Measurements from ENCODE around the gene MAPK8. TPM values are rescaled to one million over a fixed set of nuclear protein-coding genes. Genes with fewer than 3 reads are reported as not detected.

The MAPK8 gene
- total and polyA plus RNA-seq, 4 donors, result 9.1 to 142 (median 24.2) TPM

DNA sequence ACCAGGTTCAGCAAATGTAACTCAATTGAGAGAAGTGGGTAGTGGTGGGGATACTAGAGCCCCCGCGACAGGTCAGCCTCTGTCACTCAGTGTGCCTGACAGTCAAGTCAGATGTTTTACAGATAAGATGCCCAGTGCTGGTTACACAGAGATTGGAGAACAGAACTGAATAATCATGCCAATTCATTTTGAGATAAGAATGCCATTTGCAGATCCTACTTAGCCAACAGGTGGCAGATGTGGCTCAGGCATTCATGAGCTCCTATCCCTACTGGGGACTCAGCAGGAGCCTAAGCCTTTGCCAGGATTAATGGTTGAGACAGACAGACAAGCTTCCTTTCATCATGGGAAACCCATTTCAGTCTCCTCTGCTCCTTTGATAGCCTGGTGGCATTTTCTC lies 137.8 kb downstream of the MAPK8 start:
- Histone ChIP-seq H3K9me3 (ENCODE audit: control insufficient read depth in 4 of 4, insufficient read depth in 3 of 4, low read length in 3 of 4) (no peaks in the 10 kb centered on the region), H3K9ac (ENCODE audit: insufficient read depth in 1 of 2, low read length in 2 of 2) (no peak overlapping the region), H3K4me3 (no peak overlapping the region), H3K36me3 (ENCODE audit: control insufficient read depth in 4 of 4, insufficient read depth in 4 of 4, low read length in 4 of 4) (no peaks in the 10 kb centered on the region), H3K27me3 (ENCODE audit: control insufficient read depth in 3 of 3, insufficient read depth in 3 of 3, low read length in 2 of 3) (no peaks in the 10 kb centered on the region), H3K27ac (ENCODE audit: low read depth in 1 of 2, low read length in 1 of 2) (no peak overlapping the region), H3K4me1 (ENCODE audit: control insufficient read depth in 5 of 5, insufficient read depth in 5 of 5, low read length in 5 of 5) (peaks cover 0 to 6% (median 2%) of the 10 kb centered on the region in 5 donors)
- ATAC-seq (ENCODE audit: insufficient read depth, low FRiP score) (no peak), DNase-seq (peak in 2 of 3 donors; percentile 30 to 57)
- TF ChIP-seq, protein P1, sequence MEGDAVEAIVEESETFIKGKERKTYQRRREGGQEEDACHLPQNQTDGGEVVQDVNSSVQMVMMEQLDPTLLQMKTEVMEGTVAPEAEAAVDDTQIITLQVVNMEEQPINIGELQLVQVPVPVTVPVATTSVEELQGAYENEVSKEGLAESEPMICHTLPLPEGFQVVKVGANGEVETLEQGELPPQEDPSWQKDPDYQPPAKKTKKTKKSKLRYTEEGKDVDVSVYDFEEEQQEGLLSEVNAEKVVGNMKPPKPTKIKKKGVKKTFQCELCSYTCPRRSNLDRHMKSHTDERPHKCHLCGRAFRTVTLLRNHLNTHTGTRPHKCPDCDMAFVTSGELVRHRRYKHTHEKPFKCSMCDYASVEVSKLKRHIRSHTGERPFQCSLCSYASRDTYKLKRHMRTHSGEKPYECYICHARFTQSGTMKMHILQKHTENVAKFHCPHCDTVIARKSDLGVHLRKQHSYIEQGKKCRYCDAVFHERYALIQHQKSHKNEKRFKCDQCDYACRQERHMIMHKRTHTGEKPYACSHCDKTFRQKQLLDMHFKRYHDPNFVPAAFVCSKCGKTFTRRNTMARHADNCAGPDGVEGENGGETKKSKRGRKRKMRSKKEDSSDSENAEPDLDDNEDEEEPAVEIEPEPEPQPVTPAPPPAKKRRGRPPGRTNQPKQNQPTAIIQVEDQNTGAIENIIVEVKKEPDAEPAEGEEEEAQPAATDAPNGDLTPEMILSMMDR (IDR thresholded peaks at IDR 0.05; ENCODE audit: control extremely low read depth, extremely low read depth), result no peak
- 28 to 39% methylated on average over 2 of the region's 2 CpGs for WGBS, 2 donors

DNA sequence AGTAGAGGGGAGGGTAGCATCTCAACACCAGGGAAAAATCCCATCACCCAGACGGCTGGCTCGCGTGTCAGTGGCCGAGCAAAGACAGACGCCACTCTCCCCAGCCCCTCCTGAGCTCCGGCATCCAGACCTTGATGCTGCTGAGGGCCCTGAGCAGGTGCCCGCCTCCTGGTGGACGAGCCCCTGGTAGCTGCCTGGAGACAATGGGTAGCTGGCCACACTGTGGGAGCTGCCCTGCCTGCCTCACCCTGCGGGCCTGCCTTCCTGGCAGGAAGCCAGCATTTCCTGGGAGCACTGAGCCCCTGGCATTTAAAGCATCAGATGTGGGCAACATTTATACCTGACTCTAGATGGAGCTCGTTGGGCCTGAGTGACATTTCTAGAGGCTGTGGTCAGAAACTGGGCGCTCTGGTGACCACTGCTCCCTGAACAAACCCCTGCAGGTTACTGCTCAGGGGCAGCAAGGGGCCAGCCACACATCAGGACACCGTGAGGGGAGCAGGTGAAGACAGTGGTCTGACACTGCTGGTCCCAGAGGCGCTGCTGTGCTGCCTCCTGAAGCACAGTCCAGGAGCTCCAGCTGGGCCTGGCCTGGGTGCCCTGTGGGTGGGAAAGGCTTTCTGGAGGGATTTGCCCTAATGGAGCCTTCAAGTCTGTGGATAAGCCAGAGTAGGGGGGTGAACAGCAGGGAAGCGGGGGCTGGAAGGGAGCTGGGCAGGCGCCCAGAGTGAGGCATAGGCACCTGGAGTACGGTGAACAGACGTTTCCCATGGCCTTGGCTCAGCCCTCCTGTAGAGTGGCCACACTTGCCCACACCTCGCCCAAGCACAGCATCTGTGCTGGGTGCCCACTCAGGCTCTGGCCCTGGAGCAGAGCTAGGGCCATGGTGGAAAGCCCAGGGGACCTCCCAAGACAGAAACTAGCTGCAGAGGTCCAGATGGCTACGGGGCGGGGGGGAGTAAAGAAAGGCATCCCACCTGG lies 138.7 kb downstream of the MAPK8 start:
- TF ChIP-seq, protein P1 (IDR thresholded peaks at IDR 0.05; ENCODE audit: control extremely low read depth, extremely low read depth), result no peak
- no peaks in the 10 kb centered on the region for H3K9me3 ChIP-seq (ENCODE audit: control insufficient read depth in 4 of 4, insufficient read depth in 3 of 4, low read length in 3 of 4)
- 80 to 90% methylated on average over 20 of the region's 20 CpGs for WGBS, 2 donors
- no peak overlapping the region for H3K9ac ChIP-seq (ENCODE audit: insufficient read depth in 1 of 2, low read length in 2 of 2)
- H3K36me3 ChIP-seq (ENCODE audit: control insufficient read depth in 4 of 4, insufficient read depth in 4 of 4, low read length in 4 of 4), result no peaks in the 10 kb centered on the region
- H3K4me1 ChIP-seq (ENCODE audit: control insufficient read depth in 5 of 5, insufficient read depth in 5 of 5, low read length in 5 of 5), result no peaks in the 10 kb centered on the region
- DNase-seq (no peak), ATAC-seq (ENCODE audit: insufficient read depth, low FRiP score) (no peak)
- H3K27me3 ChIP-seq (ENCODE audit: control insufficient read depth in 3 of 3, insufficient read depth in 3 of 3, low read length in 2 of 3), result no peaks in the 10 kb centered on the region
- no peak overlapping the region for H3K27ac ChIP-seq (ENCODE audit: low read depth in 1 of 2, low read length in 1 of 2)
- H3K4me3 ChIP-seq, result no peak overlapping the region

DNA sequence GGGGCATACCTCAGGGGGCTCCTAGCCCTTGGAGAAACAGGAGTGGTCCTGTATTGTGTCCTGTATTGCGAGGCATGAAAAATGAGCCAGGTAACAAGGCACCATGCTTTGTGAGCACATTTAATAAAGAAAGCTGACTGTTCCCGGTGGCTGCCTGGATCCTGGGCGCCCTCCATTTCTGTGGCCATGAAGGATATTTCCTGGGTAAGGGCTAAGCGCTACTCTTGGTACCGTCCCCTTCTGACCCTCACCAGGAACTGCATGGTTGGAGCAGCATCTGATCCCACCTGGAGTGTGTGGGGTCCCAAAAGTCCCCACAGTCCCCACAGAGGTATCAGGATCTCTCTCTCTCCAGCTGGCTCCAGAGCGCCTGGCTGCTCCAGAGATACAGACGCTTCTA lies 139.5 kb downstream of the MAPK8 start:
- H3K4me3 ChIP-seq, result no peak overlapping the region
- no peak overlapping the region for H3K27ac ChIP-seq (ENCODE audit: low read depth in 1 of 2, low read length in 1 of 2)
- DNase-seq (no peak), ATAC-seq (ENCODE audit: insufficient read depth, low FRiP score) (no peak)
- no peaks in the 10 kb centered on the region for H3K9me3 ChIP-seq (ENCODE audit: control insufficient read depth in 4 of 4, insufficient read depth in 3 of 4, low read length in 3 of 4)
- TF ChIP-seq, protein P1 (IDR thresholded peaks at IDR 0.05; ENCODE audit: control extremely low read depth, extremely low read depth), result no peak
- H3K9ac ChIP-seq (ENCODE audit: insufficient read depth in 1 of 2, low read length in 2 of 2), result no peak overlapping the region
- no peaks in the 10 kb centered on the region for H3K4me1 ChIP-seq (ENCODE audit: control insufficient read depth in 5 of 5, insufficient read depth in 5 of 5, low read length in 5 of 5)
- H3K36me3 ChIP-seq (ENCODE audit: control insufficient read depth in 4 of 4, insufficient read depth in 4 of 4, low read length in 4 of 4), result no peaks in the 10 kb centered on the region
- WGBS, 2 donors, result 83 to 87% methylated on average over 7 of the region's 7 CpGs
- H3K27me3 ChIP-seq (ENCODE audit: control insufficient read depth in 3 of 3, insufficient read depth in 3 of 3, low read length in 2 of 3), result no peaks in the 10 kb centered on the region
